GM12874 (cell line): ENCODE measurements around the gene TTC9.

Experiments
- TF ChIP-seq, protein P1 (sequence below): IDR thresholded peaks from 2 replicates; pipeline ENCODE4 v1.5.1; 2011; ENCODE audit warnings: low read depth, mild to moderate bottlenecking, control low read depth, low read length, moderate library complexity; ENCODE audit not compliant: insufficient read depth

Gene TTC9

DNA sequence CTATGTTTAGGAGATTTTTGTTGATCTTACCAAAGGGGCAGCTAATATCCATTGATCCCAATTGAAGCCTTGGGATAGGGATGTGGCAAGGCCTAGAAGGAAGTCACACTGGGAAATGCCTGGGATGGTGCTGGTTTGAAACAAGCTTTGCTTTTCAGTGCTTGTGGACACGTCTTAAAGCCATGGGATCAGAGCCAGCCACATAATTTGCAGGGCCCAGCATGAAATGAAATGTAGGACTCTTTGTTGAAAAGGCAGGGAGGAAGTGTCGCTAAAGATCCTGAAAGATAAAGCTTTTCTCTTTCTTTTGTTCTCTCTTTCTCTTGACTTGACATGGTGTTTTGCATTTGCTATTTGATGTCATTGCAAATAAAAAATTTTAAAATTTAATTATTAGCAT, 5.0 kb downstream of the TTC9 start:
- TF ChIP-seq, protein P1, sequence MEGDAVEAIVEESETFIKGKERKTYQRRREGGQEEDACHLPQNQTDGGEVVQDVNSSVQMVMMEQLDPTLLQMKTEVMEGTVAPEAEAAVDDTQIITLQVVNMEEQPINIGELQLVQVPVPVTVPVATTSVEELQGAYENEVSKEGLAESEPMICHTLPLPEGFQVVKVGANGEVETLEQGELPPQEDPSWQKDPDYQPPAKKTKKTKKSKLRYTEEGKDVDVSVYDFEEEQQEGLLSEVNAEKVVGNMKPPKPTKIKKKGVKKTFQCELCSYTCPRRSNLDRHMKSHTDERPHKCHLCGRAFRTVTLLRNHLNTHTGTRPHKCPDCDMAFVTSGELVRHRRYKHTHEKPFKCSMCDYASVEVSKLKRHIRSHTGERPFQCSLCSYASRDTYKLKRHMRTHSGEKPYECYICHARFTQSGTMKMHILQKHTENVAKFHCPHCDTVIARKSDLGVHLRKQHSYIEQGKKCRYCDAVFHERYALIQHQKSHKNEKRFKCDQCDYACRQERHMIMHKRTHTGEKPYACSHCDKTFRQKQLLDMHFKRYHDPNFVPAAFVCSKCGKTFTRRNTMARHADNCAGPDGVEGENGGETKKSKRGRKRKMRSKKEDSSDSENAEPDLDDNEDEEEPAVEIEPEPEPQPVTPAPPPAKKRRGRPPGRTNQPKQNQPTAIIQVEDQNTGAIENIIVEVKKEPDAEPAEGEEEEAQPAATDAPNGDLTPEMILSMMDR: no peak

DNA sequence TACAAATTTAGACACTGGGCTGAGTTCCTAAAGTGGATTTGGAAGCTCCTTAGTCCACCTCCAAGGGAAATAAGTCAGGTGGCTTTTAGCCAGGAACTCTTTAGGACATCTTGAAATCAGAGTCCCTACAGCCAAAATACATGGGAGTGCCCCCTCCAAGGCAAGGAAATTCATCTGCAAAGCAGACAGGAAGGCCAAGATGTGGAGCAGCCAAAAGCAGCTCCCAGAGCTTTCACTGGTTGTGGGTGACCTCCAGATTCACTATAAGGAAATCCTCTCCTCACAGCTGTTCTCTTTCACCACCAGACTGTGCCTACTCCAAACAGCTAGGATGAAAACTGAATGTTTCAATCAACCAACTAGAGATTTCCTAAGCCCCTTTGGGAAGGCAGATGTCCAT, 6.6 kb downstream of the TTC9 start:
- TF ChIP-seq, protein P1: no peak

DNA sequence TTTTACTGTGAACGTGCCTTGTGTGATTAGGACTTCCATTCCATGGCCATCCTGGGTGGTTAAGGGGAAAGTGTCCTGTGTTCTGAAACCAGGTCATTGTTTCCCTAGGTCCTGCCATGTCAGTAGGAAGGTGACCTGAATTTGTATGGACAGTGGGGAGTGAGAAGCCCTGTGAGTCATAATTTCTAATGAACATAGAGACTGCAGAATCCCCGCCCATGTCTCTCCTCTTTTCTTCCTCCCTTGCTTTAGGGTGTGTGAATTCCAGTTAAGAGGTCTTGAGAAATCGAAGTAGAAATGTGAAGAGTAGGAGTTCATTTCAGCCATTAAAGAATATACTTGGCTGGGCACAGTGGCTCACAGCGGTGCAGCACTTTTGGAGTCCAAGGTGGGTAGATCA, 8.1 kb downstream of the TTC9 start:
- TF ChIP-seq, protein P1: no peak

DNA sequence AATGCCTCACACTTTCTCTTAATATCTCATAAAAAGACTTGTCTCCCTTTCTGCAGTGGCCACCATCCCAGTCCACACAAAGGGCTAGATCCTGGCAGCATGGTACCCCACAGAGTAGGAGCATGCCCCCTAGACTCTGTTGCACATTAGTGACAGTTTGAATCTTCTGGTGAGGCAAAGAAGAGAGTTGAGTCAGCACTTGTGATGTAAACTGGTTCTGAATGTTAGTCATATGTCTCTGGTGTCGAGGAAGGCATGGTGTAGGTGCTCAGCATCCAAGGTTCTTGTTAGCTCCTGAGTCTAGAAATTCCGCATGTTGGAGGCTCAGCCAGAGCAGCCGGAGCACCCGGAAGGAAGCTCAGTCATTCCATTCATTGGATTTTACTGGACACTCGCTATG, 9.8 kb downstream of the TTC9 start:
- TF ChIP-seq, protein P1: no peak

DNA sequence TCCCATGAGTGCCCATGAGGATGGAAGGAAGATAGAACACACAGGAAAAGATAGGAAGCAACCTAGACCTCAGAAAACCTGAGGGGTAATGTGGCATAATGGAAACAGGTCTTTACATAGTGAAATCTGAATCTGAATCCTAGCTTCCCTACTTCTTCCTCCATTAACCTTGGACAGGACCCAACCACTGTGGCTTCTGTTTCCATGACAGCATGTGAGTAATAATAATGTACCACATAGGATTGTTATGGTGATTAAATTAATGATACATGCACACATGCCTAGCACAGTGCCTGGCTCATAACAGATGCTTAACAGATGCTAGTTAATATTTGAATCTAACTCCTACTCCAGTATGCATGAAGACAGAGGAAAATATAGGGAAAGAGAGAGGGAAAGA, 11.2 kb downstream of the TTC9 start:
- TF ChIP-seq, protein P1: no peak

DNA sequence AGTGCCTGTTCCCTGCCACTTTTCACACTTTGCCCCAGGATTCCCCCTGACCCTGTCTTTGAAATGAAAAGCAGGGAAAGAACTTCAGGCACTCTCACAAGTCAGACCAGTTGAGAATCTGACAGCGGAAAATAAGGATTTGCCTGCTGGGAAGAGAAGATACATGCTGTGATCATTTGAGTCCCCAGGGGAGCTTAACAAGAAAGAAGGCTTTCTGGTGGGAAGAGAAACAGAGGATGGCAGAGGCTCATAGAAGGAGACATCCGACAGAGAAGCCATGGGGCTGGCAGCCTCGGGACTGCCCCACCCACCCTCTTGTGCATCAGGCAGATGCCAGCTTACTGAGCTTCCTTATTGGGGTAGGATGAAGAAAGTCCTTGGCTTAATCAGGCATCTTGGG, 11.9 kb downstream of the TTC9 start:
- TF ChIP-seq, protein P1: no peak

DNA sequence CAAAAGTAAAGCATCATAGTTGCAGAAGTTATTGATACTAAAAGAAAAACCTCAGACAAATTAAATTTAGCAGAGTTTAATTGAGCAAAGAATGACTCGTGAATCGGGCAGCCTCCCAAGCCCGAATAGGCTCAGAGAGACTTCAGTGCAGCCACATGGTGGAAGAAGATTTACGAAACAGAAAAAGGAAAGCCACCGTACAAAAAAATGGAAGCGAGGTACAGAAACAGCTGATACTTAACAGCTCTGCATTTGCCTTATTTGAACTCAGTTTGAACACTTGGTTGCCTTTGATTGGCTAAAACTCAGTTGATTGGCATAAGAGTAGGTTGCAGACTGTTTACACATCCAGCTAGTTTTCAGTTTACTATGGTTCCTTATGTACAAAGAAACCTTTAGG, 12.9 kb downstream of the TTC9 start:
- TF ChIP-seq, protein P1: no peak
